HG02623 (cell line): Measurements from ENCODE around the gene PLCE1.

ENCODE experiments used
- ATAC-seq: cut with Tn5 transposase; IDR thresholded peaks from one replicate; pipeline ENCODE4 v1.9.1; 2021; ENCODE audit warnings: moderate library complexity; ENCODE audit not compliant: unreplicated experiment

The PLCE1 gene

GRCh38 chr10:93993414-93993781 lies 333 bp upstream of the PLCE1 start:
- ATAC-seq, result no peak

- no peak for ATAC-seq
Measured at GRCh38 chr10:93994438-93994801, 689 bp downstream of the PLCE1 start.

GRCh38 chr10:93995182-93995581 lies 1.5 kb downstream of the PLCE1 start:
- no peak for ATAC-seq

GRCh38 chr10:93995598-93996271 lies 2.0 kb downstream of the PLCE1 start:
- no peak for ATAC-seq

GRCh38 chr10:93996551-93996950 lies 2.8 kb downstream of the PLCE1 start:
- ATAC-seq, result no peak

GRCh38 chr10:93997546-93997945 lies 3.8 kb downstream of the PLCE1 start:
- no peak for ATAC-seq

- no peak for ATAC-seq
Measured at GRCh38 chr10:93999401-93999851, 5.7 kb downstream of the PLCE1 start.

GRCh38 chr10:94000638-94001415 lies 7.1 kb downstream of the PLCE1 start:
- ATAC-seq, result no peak

- no peak for ATAC-seq
Measured at GRCh38 chr10:94001416-94001810, 7.7 kb downstream of the PLCE1 start.

GRCh38 chr10:94002156-94002555 lies 8.4 kb downstream of the PLCE1 start:
- ATAC-seq, result no peak

- no peak for ATAC-seq
Measured at GRCh38 chr10:94003488-94003887, 9.8 kb downstream of the PLCE1 start.

- no peak for ATAC-seq
Measured at GRCh38 chr10:94005050-94005449, 11.3 kb downstream of the PLCE1 start.

- no peak for ATAC-seq
Measured at GRCh38 chr10:94006591-94007550, 13.1 kb downstream of the PLCE1 start.

GRCh38 chr10:94008526-94008925 lies 14.8 kb downstream of the PLCE1 start:
- ATAC-seq, result no peak

GRCh38 chr10:94010116-94010515 lies 16.4 kb downstream of the PLCE1 start:
- ATAC-seq, result no peak

GRCh38 chr10:94010886-94011285 lies 17.2 kb downstream of the PLCE1 start:
- no peak for ATAC-seq

- no peak for ATAC-seq
Measured at GRCh38 chr10:94011296-94011695, 17.6 kb downstream of the PLCE1 start.

- no peak for ATAC-seq
Measured at GRCh38 chr10:94012834-94013233, 19.1 kb downstream of the PLCE1 start.

- ATAC-seq, result no peak
Measured at GRCh38 chr10:94013331-94013760, 19.6 kb downstream of the PLCE1 start.

- ATAC-seq, result no peak
Measured at GRCh38 chr10:94014304-94014703, 20.6 kb downstream of the PLCE1 start.
